ENCODE measurements around the gene TIMMDC1.

- TF ChIP-seq CTCF (IDR thresholded peaks at IDR 0.05 in 2 of 3, conservative IDR thresholded peaks at IDR 0.05 in 1 of 3; ENCODE audit: borderline replicate concordance in 1 of 3, insufficient read depth in 1 of 3, low read depth in 2 of 3, low read length in 2 of 3) (no peak), MAX (IDR thresholded peaks at IDR 0.05) (peak; percentile 86), POLR2A (IDR thresholded peaks at IDR 0.05; ENCODE audit: borderline replicate concordance, extremely low read depth, insufficient read depth, insufficient read length) (peak; percentile 67)
These were observed at the start of gene TIMMDC1 for GRCh38 chr3:119498186-119499011.
